NT2/D1 (cell line): Measurements from ENCODE around the gene CRISPLD2.

Experiments
- SUZ12 ChIP-seq: IDR thresholded peaks from 2 replicates; pipeline ENCODE4 v1.6.1; 2011; ENCODE audit not compliant: insufficient read length, insufficient read depth; ENCODE audit errors: extremely low read depth
- YY1 ChIP-seq: IDR thresholded peaks from 2 replicates; pipeline ENCODE4 v1.6.1; 2011; ENCODE audit not compliant: insufficient read length, insufficient read depth

- no peak for TF ChIP-seq SUZ12
- no peak for TF ChIP-seq YY1
These were observed 8.1 kb downstream of the CRISPLD2 start for GRCh38 chr16:84827897-84828296.
